ENCODE measurements around the gene SYT7.
A peak's percentile ranks its signal among the peaks of the same experiment; 100 is the strongest.

SYT7 gene

GRCh38 chr11:61607920-61608599 lies 27.2 kb upstream of the SYT7 start:
- no peak for DNase-seq

- no peak for DNase-seq
These were observed 26.6 kb upstream of the SYT7 start for GRCh38 chr11:61607426-61607825.

- DNase-seq = no peak
These were observed 22.8 kb upstream of the SYT7 start for GRCh38 chr11:61603667-61604066.

GRCh38 chr11:61602775-61603569 lies 22.1 kb upstream of the SYT7 start:
- DNase-seq = peak; percentile 82

GRCh38 chr11:61601512-61601911 lies 20.6 kb upstream of the SYT7 start:
- DNase-seq = no peak

GRCh38 chr11:61599968-61600710 lies 19.3 kb upstream of the SYT7 start:
- no peak for DNase-seq

GRCh38 chr11:61598886-61599868 lies 18.3 kb upstream of the SYT7 start:
- peak; percentile 53 for DNase-seq

- DNase-seq = no peak
These were observed 17.5 kb upstream of the SYT7 start for GRCh38 chr11:61598374-61598773.

GRCh38 chr11:61596990-61597389 lies 16.1 kb upstream of the SYT7 start:
- DNase-seq = no peak

GRCh38 chr11:61596542-61596941 lies 15.7 kb upstream of the SYT7 start:
- no peak for DNase-seq

GRCh38 chr11:61594907-61595257 lies 14.0 kb upstream of the SYT7 start:
- DNase-seq = no peak

- no peak for DNase-seq
These were observed 12.3 kb upstream of the SYT7 start for GRCh38 chr11:61593151-61593550.

GRCh38 chr11:61592176-61592575 lies 11.3 kb upstream of the SYT7 start:
- DNase-seq = no peak

GRCh38 chr11:61589961-61590360 lies 9.1 kb upstream of the SYT7 start:
- DNase-seq = no peak

GRCh38 chr11:61588728-61589191 lies 7.9 kb upstream of the SYT7 start:
- no peak for DNase-seq

GRCh38 chr11:61587951-61588727 lies 7.3 kb upstream of the SYT7 start:
- peak; percentile 66 for DNase-seq

GRCh38 chr11:61587541-61587941 lies 6.7 kb upstream of the SYT7 start:
- peak; percentile 77 for DNase-seq

GRCh38 chr11:61586792-61587430 lies 6.0 kb upstream of the SYT7 start:
- DNase-seq = no peak

GRCh38 chr11:61585115-61585514 lies 4.2 kb upstream of the SYT7 start:
- no peak for DNase-seq

- DNase-seq = no peak
These were observed 1.1 kb upstream of the SYT7 start for GRCh38 chr11:61581931-61582330.

- DNase-seq = peak; percentile 57
These were observed 496 bp downstream of the SYT7 start for GRCh38 chr11:61580271-61580888.

Measured in retina (tissue), 1 donor.